Mesodermal cell (in vitro differentiated cells): ENCODE results near the gene DNAJC2.
"Not testable (repeated sequence)": the region's sequence is repeated elsewhere in the genome, so short reads cannot be mapped to it uniquely, and the experiment has no call there.

Experiments
- H3K27ac ChIP-seq: 2 replicates; pipeline ENCODE4 v1.7.0; 2013; ENCODE audit warnings: mild to moderate bottlenecking, low read depth, low read length, moderate library complexity; ENCODE audit not compliant: severe bottlenecking
- H3K36me3 ChIP-seq: 2 replicates; pipeline ENCODE4 v1.7.1; 2013; ENCODE audit warnings: mild to moderate bottlenecking, low read length, moderate library complexity; ENCODE audit not compliant: control insufficient read depth, insufficient read depth
- H3K4me1 ChIP-seq: one replicate; pipeline ENCODE4 v1.7.1; 2013; ENCODE audit warnings: mild to moderate bottlenecking, low read length; ENCODE audit not compliant: insufficient read depth, control insufficient read depth, poor library complexity, severe bottlenecking
- H3K4me3 ChIP-seq: 2 replicates; pipeline ENCODE4 v1.7.0; 2013; ENCODE audit warnings: low read length, control low read depth, mild to moderate bottlenecking; ENCODE audit not compliant: insufficient read depth, poor library complexity, severe bottlenecking; ENCODE audit errors: extremely low read depth
- H3K9me3 ChIP-seq: 2 replicates; pipeline ENCODE4 v1.7.1; 2013; ENCODE audit warnings: mild to moderate bottlenecking, low read length, moderate library complexity; ENCODE audit not compliant: control insufficient read depth
- WGBS, 2 experiments: methylation state at CpG; one replicate each; pipeline ENCODE4 v1.1.5; 2013; ENCODE audit warnings: missing lambda C conversion rate in 2 of 2; ENCODE audit not compliant: insufficient coverage in 2 of 2; 5-methylcytosine and 5-hydroxymethylcytosine counted together

Gene DNAJC2

GRCh38 chr7:103266229-103266628 is 78.3 kb downstream of the DNAJC2 start:
- H3K4me3 ChIP-seq, H3K4me1 ChIP-seq, H3K27ac ChIP-seq, H3K9me3 ChIP-seq, H3K36me3 ChIP-seq: not testable (repeated sequence)
- no CpG with 5 or more reads among the region's 2 CpGs for WGBS, 2 experiments

DNA sequence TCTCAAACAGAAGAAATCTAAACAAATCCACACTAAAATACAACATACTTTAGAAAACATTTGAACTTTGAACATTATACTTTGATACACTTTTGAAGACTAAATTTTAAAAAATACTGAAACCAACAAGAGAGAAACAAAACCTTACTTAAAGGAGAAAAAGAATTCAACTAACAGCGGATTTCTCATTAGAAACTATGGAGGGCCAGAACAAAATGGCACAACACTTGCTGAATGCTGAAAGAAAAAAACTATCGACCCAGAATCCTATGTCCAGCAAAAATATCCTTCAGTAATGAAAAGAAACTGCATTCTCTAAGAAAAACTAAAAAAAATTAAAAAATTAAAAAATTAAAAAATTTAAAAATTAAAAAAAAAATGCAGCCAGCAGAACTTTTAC is 80.5 kb downstream of the DNAJC2 start:
- not testable (repeated sequence) for H3K27ac ChIP-seq, H3K4me3 ChIP-seq, H3K9me3 ChIP-seq, H3K36me3 ChIP-seq, H3K4me1 ChIP-seq
- WGBS, 2 experiments, result no CpG with 5 or more reads among the region's 2 CpGs
